H1 (cell line): ENCODE results near the gene DDAH2. TPM values are rescaled to one million over a fixed set of nuclear protein-coding genes. Genes with fewer than 3 reads are reported as not detected.

ENCODE experiments used
- CTCF ChIA-PET: fragments of 300-600 bp; sonication (Branson Sonifier 250); formaldehyde crosslinking; loops from one replicate; lab custom pipeline; 2021; ENCODE audit not compliant: partially characterized antibody; lab: Charles Lee
- POLR2A ChIA-PET: fragments of 300-600 bp; sonication (Branson Sonifier 250); formaldehyde crosslinking; loops from one replicate; lab custom pipeline; 2021; ENCODE audit warnings: inconsistent platforms; ENCODE audit not compliant: partially characterized antibody; lab: Charles Lee
- DNase-seq, 2 experiments: peaks; one replicate each; pipeline versions ENCODE4 v3.0.0 to v3.0.0-alpha.2; 2010 to 2022; ENCODE audit warnings: low spot score in 2 of 2, low read depth in 1 of 2, mixed read lengths in 1 of 2
- FAIRE-seq: peaks from 2 replicates; lab custom pipeline; 2011; peaks lifted over from hg19 to GRCh38; lab: Jason Lieb, UNC
- H2AFZ ChIP-seq: 2 replicates; pipeline ENCODE4 v1.8.1; 2012; ENCODE audit warnings: low read length, inconsistent platforms
- H2AK5ac ChIP-seq: 2 replicates; pipeline ENCODE4 v1.6.1; 2013; ENCODE audit warnings: low read depth, low read length
- H2BK120ac ChIP-seq: replicated peaks from 2 replicates; pipeline ENCODE3; 2013; ENCODE audit warnings: low read depth, low read length, inconsistent platforms
- H2BK12ac ChIP-seq: 2 replicates; pipeline ENCODE4 v1.6.1; 2013; ENCODE audit warnings: low read depth, low read length
- H2BK15ac ChIP-seq: 2 replicates; pipeline ENCODE4 v1.6.1; 2013; ENCODE audit warnings: low read length
- H2BK20ac ChIP-seq: 2 replicates; pipeline ENCODE4 v1.6.1; 2013; ENCODE audit warnings: low read length
- H2BK5ac ChIP-seq: 2 replicates; pipeline ENCODE4 v1.6.1; 2013; ENCODE audit warnings: low read depth, low read length
- H3K14ac ChIP-seq: 2 replicates; pipeline ENCODE4 v1.6.1; 2013; ENCODE audit warnings: inconsistent platforms; ENCODE audit not compliant: insufficient read length
- H3K18ac ChIP-seq: 2 replicates; pipeline ENCODE4 v1.6.1; 2013; ENCODE audit warnings: low read length; ENCODE audit errors: extremely low read depth
- H3K23ac ChIP-seq: 2 replicates; pipeline ENCODE4 v1.6.1; 2013; ENCODE audit warnings: inconsistent platforms; ENCODE audit not compliant: insufficient read length
- H3K23me2 ChIP-seq: 2 replicates; pipeline ENCODE4 v1.6.1; 2013; ENCODE audit warnings: low read depth, low read length
- H3K27ac ChIP-seq: 2 replicates; pipeline ENCODE4 v1.6.1; 2011; ENCODE audit warnings: low read depth, low read length, inconsistent platforms
- H3K27me3 ChIP-seq, 4 experiments: replicated peaks in 1 of 4; 1 replicate in 1 of 4; 2 replicates in 3 of 4; pipeline versions ENCODE4 v1.6.1 to v1.8.1; 2011 to 2013; ENCODE audit warnings: low read length in 3 of 4, mild to moderate bottlenecking in 3 of 4, inconsistent platforms in 2 of 4, mixed read lengths in 2 of 4, moderate library complexity in 1 of 4; ENCODE audit not compliant: control insufficient read depth in 3 of 4, insufficient read depth in 3 of 4; ENCODE audit errors: extremely low read depth in 1 of 4
- H3K36me3 ChIP-seq, 4 experiments: 2 replicates each; pipeline versions ENCODE4 v1.6.1 to v1.8.1; 2011 to 2013; ENCODE audit warnings: mild to moderate bottlenecking in 4 of 4, low read length in 3 of 4, moderate library complexity in 2 of 4, control low read depth in 1 of 4, inconsistent platforms in 1 of 4; ENCODE audit not compliant: insufficient read depth in 4 of 4, control insufficient read depth in 2 of 4
- H3K4ac ChIP-seq: replicated peaks from 2 replicates; pipeline ENCODE3; 2013; ENCODE audit warnings: low read length, low read depth, mixed read lengths, inconsistent platforms; ENCODE audit not compliant: insufficient read length
- H3K4me1 ChIP-seq, 4 experiments: replicated peaks in 1 of 4; 1 replicate in 1 of 4; 2 replicates in 3 of 4; pipeline versions ENCODE4 v1.6.1 to v1.8.1; 2011 to 2013; ENCODE audit warnings: low read length in 3 of 4, inconsistent platforms in 2 of 4, mixed read lengths in 1 of 4; ENCODE audit not compliant: insufficient read depth in 4 of 4, control insufficient read depth in 3 of 4
- H3K4me2 ChIP-seq, 2 experiments: 2 replicates each; pipeline versions ENCODE4 v1.6.1 to v1.8.1; 2011 to 2013; ENCODE audit warnings: low read depth in 2 of 2, low read length in 2 of 2, control low read depth in 1 of 2, inconsistent platforms in 1 of 2, mild to moderate bottlenecking in 1 of 2; ENCODE audit not compliant: insufficient read depth in 1 of 2
- H3K4me3 ChIP-seq, 4 experiments: fragments of 200-600, 300-600 bp in 1 of 4; sonication (generic), shearing (Covaris generic), sonication (Bioruptor Twin) in 1 of 4; 2 replicates each; pipeline versions ENCODE4 v1.5.1 to v1.8.1; 2011 to 2016; ENCODE audit warnings: low read length in 4 of 4, low read depth in 3 of 4, control low read depth in 2 of 4, inconsistent platforms in 2 of 4, mild to moderate bottlenecking in 2 of 4, mixed read lengths in 1 of 4, moderate library complexity in 1 of 4; ENCODE audit not compliant: insufficient read depth in 2 of 4; ENCODE audit errors: extremely low read depth in 1 of 4
- H3K56ac ChIP-seq: replicated peaks from 2 replicates; pipeline ENCODE3; 2013; ENCODE audit warnings: low read depth, mild to moderate bottlenecking, mixed read lengths, low read length, inconsistent platforms; ENCODE audit not compliant: insufficient read length
- H3K79me1 ChIP-seq: 2 replicates; pipeline ENCODE4 v1.6.1; 2013; ENCODE audit warnings: low read depth, low read length, control low read depth
- H3K79me2 ChIP-seq, 2 experiments: 2 replicates each; pipeline versions ENCODE4 v1.6.1 to v1.8.1; 2012 to 2013; ENCODE audit warnings: low read length in 2 of 2, mild to moderate bottlenecking in 2 of 2, inconsistent platforms in 1 of 2; ENCODE audit not compliant: insufficient read depth in 2 of 2, control insufficient read depth in 1 of 2
- H3K9ac ChIP-seq, 4 experiments: replicated peaks in 1 of 4; 1 replicate in 1 of 4; 2 replicates in 3 of 4; pipeline versions ENCODE4 v1.6.1 to v1.8.1; 2011 to 2013; ENCODE audit warnings: low read depth in 3 of 4, low read length in 3 of 4, control low read depth in 2 of 4, mild to moderate bottlenecking in 2 of 4, moderate library complexity in 2 of 4, inconsistent platforms in 1 of 4; ENCODE audit errors: extremely low read depth in 1 of 4
- H3K9me3 ChIP-seq, 2 experiments: 2 replicates each; pipeline versions ENCODE4 v1.6.1 to v1.8.1; 2012 to 2013; ENCODE audit warnings: mild to moderate bottlenecking in 2 of 2, moderate library complexity in 2 of 2, control low read depth in 1 of 2, inconsistent platforms in 1 of 2, low read depth in 1 of 2, low read length in 1 of 2, mixed read lengths in 1 of 2; ENCODE audit not compliant: insufficient read depth in 2 of 2
- H4K20me1 ChIP-seq, 2 experiments: replicated peaks in 1 of 2; 2 replicates each; pipeline versions ENCODE3 to v1.8.1; 2011 to 2013; ENCODE audit warnings: inconsistent platforms in 2 of 2, low read length in 2 of 2, mild to moderate bottlenecking in 1 of 2; ENCODE audit not compliant: insufficient read depth in 2 of 2, control insufficient read depth in 1 of 2
- H4K5ac ChIP-seq: 2 replicates; pipeline ENCODE4 v1.6.1; 2013; ENCODE audit warnings: low read length, low read depth, mixed read lengths, inconsistent platforms; ENCODE audit not compliant: insufficient read length
- H4K8ac ChIP-seq: 2 replicates; pipeline ENCODE4 v1.8.0; 2013; ENCODE audit warnings: mild to moderate bottlenecking, moderate library complexity, low read length, inconsistent platforms; ENCODE audit not compliant: insufficient read depth; ENCODE audit errors: extremely low read depth
- H4K91ac ChIP-seq: replicated peaks from 2 replicates; pipeline ENCODE3; 2013; ENCODE audit warnings: low read length, mixed read lengths, inconsistent platforms; ENCODE audit not compliant: insufficient read length
- KDM5A ChIP-seq: fragments of 200-600 bp; IDR thresholded peaks from 2 replicates; pipeline ENCODE4 v1.7.1; 2012; ENCODE audit warnings: mild to moderate bottlenecking, low read length, inconsistent platforms, mixed read lengths
- POLR2A ChIP-seq, 2 experiments: IDR thresholded peaks; 1 replicate in 1 of 2; 2 replicates in 1 of 2; pipeline ENCODE4 v1.6.1; 2011; ENCODE audit warnings: low read depth in 2 of 2, low read length in 2 of 2, mild to moderate bottlenecking in 2 of 2; ENCODE audit errors: control extremely low read depth in 1 of 2
- RNF2 ChIP-seq: fragments of 200-900, 300-1000 bp; sonication (generic); IDR thresholded peaks from 2 replicates; pipeline ENCODE4 v1.7.1; 2016; ENCODE audit warnings: borderline replicate concordance, low read depth, mild to moderate bottlenecking, antibody characterized with exemption, low read length; ENCODE audit not compliant: poor library complexity, severe bottlenecking; ENCODE audit errors: missing control alignments
- WGBS, 2 experiments: shearing (Covaris generic) in 1 of 2; methylation state at CpG; one replicate each; pipeline versions ENCODE4 v1.1.6 to v1.1.7; 2013 to 2015; ENCODE audit warnings: low lambda C conversion rate in 2 of 2, mixed read lengths in 2 of 2, inconsistent platforms in 1 of 2, low coverage in 1 of 2, missing lambda C conversion rate in 1 of 2; ENCODE audit not compliant: insufficient replicate concordance in 2 of 2, insufficient coverage in 1 of 2, insufficient read length in 1 of 2; ENCODE audit errors: extremely low coverage in 1 of 2, missing lambda C conversion rate in 1 of 2; 5-methylcytosine and 5-hydroxymethylcytosine counted together
- polyA plus RNA-seq, 7 experiments: library from polyadenylated mRNA; depleted of rRNA in 3 of 7; stranded (reverse) in 5 of 7; unstranded in 2 of 7; fragments of >200 nt in 5 of 7; fragments of 200-250 nt in 2 of 7; gene quantifications; 1 replicate in 5 of 7; 2 replicates in 1 of 7; 4 replicates in 1 of 7; pipeline versions ENCODE4 v1.2.1 to v1.2.3, GENCODE V29; 2011 to 2013; ENCODE audit warnings: missing spikeins in 2 of 7, mixed read lengths in 2 of 7
- total RNA-seq: library from RNA; stranded (reverse); fragmentation: NEBNext Ultra II Directional; extraction: Animal tissue kit (Norgen Biotek cat#: 25700); gene quantifications from 2 replicates; pipeline ENCODE4 v1.2.1, GENCODE V29; 2021

The DDAH2 gene
- total and polyA plus RNA-seq, 2 of the 8 experiments (the other 6 are each of a cell fraction or from before 2014, with no cell fraction given), result 53.3 to 73.5 TPM

DNA sequence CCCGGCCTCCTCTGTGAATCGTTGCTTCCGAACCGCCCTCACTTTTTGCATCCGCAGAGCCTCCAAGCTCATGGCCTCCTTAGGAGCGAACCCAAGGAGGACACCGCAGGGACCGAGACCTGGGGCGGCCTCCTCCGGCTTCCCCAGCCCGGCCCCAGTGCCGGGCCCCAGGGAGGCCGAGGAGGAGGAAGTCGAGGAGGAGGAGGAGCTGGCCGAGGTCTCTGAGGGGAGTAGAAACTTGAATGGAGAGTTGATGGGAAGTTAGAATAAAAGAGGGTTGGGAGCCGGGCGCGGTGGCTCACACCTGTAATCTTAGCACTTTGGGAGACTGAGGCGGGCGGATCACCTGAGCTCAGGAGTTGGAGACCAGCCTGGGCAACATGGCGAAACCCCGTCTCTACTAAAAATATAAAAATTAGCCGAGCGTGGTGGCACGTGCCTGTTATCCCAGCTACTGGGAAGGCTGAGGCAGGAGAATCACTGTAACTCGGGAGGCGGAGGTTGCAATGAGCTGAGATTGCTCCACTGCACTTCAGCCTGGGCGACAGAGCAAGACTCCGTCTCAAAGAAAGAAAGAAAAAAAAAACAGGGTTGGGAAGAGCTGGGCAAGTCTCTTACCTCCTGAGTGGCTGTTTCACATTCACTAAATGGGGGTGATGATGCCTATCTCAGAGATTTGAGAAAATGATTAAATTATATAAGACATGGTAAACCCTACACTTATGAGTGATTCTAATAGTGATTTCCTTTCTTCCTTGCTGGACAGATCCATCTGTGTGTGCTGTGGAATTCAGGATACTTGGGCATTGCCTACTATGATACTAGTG, 11.5 kb upstream of the DDAH2 start:
- peak overlapping the region; percentile 92 for H3K27ac ChIP-seq
- peak overlapping the region; percentile 40 for H3K4ac ChIP-seq
- no peaks in the 10 kb centered on the region for H4K20me1 ChIP-seq
- H3K9me3 ChIP-seq, result no peaks in the 10 kb centered on the region; a peak in 1 of 4 replicates
- peaks cover 0 to 12% (median 0%) of the 10 kb centered on the region in 4 experiments; a peak in 3 of 8 replicates for H3K36me3 ChIP-seq
- peak overlapping the region; percentile 98 for H2BK5ac ChIP-seq
- peaks cover 0 to 10% of the 10 kb centered on the region in 2 experiments; a peak in 2 of 4 replicates for H3K79me2 ChIP-seq
- 57% methylated on average over 26 of the region's 29 CpGs; no CpG with 5 or more reads in 1 of the 2 experiments for WGBS, 2 experiments
- peak overlapping the region; percentile 70 for H4K5ac ChIP-seq
- H4K8ac ChIP-seq, result peak overlapping the region; percentile 98; the same call in 1 of the 2 replicates
- no peak overlapping the region for H3K14ac ChIP-seq
- no peak overlapping the region for H2AFZ ChIP-seq
- FAIRE-seq, result no peak
- no peak for DNase-seq
- 0 out of 2 replicates have a peak overlapping the region, but pooled peaks have one; percentile 75 for H2BK20ac ChIP-seq
- H2BK120ac ChIP-seq, result peak overlapping the region; percentile 58
- H3K4me3 ChIP-seq, result peak overlapping the region; percentile 36 to 65 (median 47)
- H3K23ac ChIP-seq, result no peak overlapping the region
- H3K18ac ChIP-seq, result peak overlapping the region; percentile 98
- H2BK15ac ChIP-seq, result peak overlapping the region; percentile 93; the same call in 1 of the 2 replicates
- peak overlapping the region; percentile 70 to 96 (median 92) for H3K9ac ChIP-seq
- ChIA-PET CTCF (interaction anchor here (0.8 to 5.9 kb wide), 14 partner anchors 11 to 160 kb away, joined by 3 to 52 read pairs (median 4); partner anchors contain the start of genes DDAH2, MPIG6B, SAPCD1 and VARS1), POLR2A (interaction anchor here (0.6 to 8.7 kb wide), 44 partner anchors 10 to 199 kb away, joined by 3 to 73 read pairs (median 8); partner anchors contain the start of genes ABHD16A, APOM, ATP6V1G2 and BAG6)
- H3K56ac ChIP-seq, result peak overlapping the region; percentile 80
- peak overlapping the region; percentile 75 for H4K91ac ChIP-seq
- H3K79me1 ChIP-seq, result no peaks in the 10 kb centered on the region
- peaks cover 16 to 22% (median 21%) of the 10 kb centered on the region in 4 experiments for H3K4me1 ChIP-seq
- H2AK5ac ChIP-seq, result peak overlapping the region; percentile 68
- peak overlapping the region; percentile 86 to 99 for H3K4me2 ChIP-seq
- peak overlapping the region; percentile 88; the same call in 1 of the 2 replicates for H2BK12ac ChIP-seq
- H3K27me3 ChIP-seq, result no peaks in the 10 kb centered on the region
- TF ChIP-seq KDM5A (no peak), RNF2 (peak; percentile 15), POLR2A (IDR thresholded peaks at IDR 0.05; ENCODE audit: control extremely low read depth in 1 of 2, low read depth in 2 of 2, low read length in 2 of 2) (peak in 1 of 2 experiments; percentile 58; a peak in 1 of 3 replicates)
- peaks cover 11% of the 10 kb centered on the region for H3K23me2 ChIP-seq
